Stomach (tissue), 9 donors: ENCODE data around the gene PALS1. TPM values are rescaled to one million over a fixed set of nuclear protein-coding genes. Genes with fewer than 3 reads are reported as not detected.
A peak's percentile ranks its signal among the peaks of the same experiment; 100 is the strongest.

Experiments
- DNase-seq, 2 donors: peaks; one replicate each; pipeline versions ENCODE4 v3.0.0 to v3.0.0-alpha.2; 2013 to 2019
- H3K27ac ChIP-seq, 5 donors: fragments of 200-600 bp in 4 of 5; sonication (generic) in 4 of 5; one replicate each; pipeline ENCODE4 v1.5.1; 2013 to 2019; ENCODE audit warnings: mild to moderate bottlenecking in 1 of 5, moderate library complexity in 1 of 5
- H3K27me3 ChIP-seq, 3 donors: fragments of 200-600 bp; sonication (generic); one replicate each; pipeline ENCODE4 v1.5.1; 2017 to 2019; ENCODE audit warnings: mixed run types in 1 of 3
- H3K36me3 ChIP-seq, 4 donors: fragments of 200-600 bp; sonication (generic); 1 replicate in 3 of 4; 2 replicates in 1 of 4; pipeline ENCODE4 v1.5.1; 2016 to 2019
- H3K4me1 ChIP-seq, 4 donors: fragments of 200-600 bp; sonication (generic); one replicate each; pipeline ENCODE4 v1.5.1; 2016 to 2019
- H3K4me3 ChIP-seq, 4 donors: fragments of 200-600 bp; sonication (generic) in 3 of 4; one replicate each; pipeline ENCODE4 v1.5.1; 2016 to 2019; ENCODE audit warnings: mild to moderate bottlenecking in 1 of 4
- H3K9me3 ChIP-seq, 4 donors: fragments of 200-600 bp; sonication (generic); one replicate each; pipeline ENCODE4 v1.5.1; 2016 to 2019
- EP300 ChIP-seq: sonication (generic); formaldehyde crosslinking; IDR thresholded peaks from one replicate; pipeline ENCODE4 v1.6.1; 2017; ENCODE audit warnings: antibody characterized with exemption
- POLR2A ChIP-seq, 4 donors: fragments of 450-650 bp; IDR thresholded peaks; one replicate each; pipeline ENCODE4 v1.6.1; 2016; ENCODE audit warnings: antibody characterized with exemption in 4 of 4, control low read depth in 2 of 4, mild to moderate bottlenecking in 1 of 4, moderate library complexity in 1 of 4
- POLR2AphosphoS5 ChIP-seq, 3 donors: sonication (generic); formaldehyde crosslinking; IDR thresholded peaks; one replicate each; pipeline ENCODE4 v1.6.1; 2016; ENCODE audit warnings: antibody characterized with exemption in 3 of 3
- WGBS, 5 donors: extraction: QIAGEN DNeasy Blood & Tissue Kit in 3 of 5; methylation state at CpG; one replicate each; pipeline versions ENCODE4 v1.1.5 to v1.1.7; 2013 to 2018; 5-methylcytosine and 5-hydroxymethylcytosine counted together
- intact Hi-C: fragments of 100-400 bp; cut with DNase I; formaldehyde crosslinking; loops from one replicate; pipeline ENCODE4 v1.15.1; 2023; ENCODE audit warnings: low total_unique reads
- polyA plus RNA-seq, 3 donors: library from polyadenylated mRNA; stranded (reverse); fragments of 200-250 nt; gene quantifications; one replicate each; pipeline ENCODE4 v1.2.3, GENCODE V29; 2013
- total RNA-seq, 5 donors: library from RNA; depleted of rRNA; stranded (reverse); fragments of >200 nt; gene quantifications; one replicate each; pipeline versions ENCODE4 v1.1.0 to v1.2.3, GENCODE V29; 2014 to 2016
- TF ChIP-seq, protein P1 (sequence below), 7 experiments: fragments of 450-650 bp in 4 of 7; fragments of 200-600 bp in 3 of 7; sonication (generic) in 3 of 7; IDR thresholded peaks; one replicate each; pipeline ENCODE4 v1.5.1; 2016 to 2019; ENCODE audit warnings: antibody characterized with exemption in 7 of 7, control low read depth in 2 of 7, mild to moderate bottlenecking in 1 of 7
- donor health status: healthy with polysubstance abuse.
- donor health status: Bipolar disorder and iron deficiency.
- donor health status: healthy.

The PALS1 gene
- total and polyA plus RNA-seq, 8 donors, result 5.2 to 44.2 (median 17.3) TPM

DNA sequence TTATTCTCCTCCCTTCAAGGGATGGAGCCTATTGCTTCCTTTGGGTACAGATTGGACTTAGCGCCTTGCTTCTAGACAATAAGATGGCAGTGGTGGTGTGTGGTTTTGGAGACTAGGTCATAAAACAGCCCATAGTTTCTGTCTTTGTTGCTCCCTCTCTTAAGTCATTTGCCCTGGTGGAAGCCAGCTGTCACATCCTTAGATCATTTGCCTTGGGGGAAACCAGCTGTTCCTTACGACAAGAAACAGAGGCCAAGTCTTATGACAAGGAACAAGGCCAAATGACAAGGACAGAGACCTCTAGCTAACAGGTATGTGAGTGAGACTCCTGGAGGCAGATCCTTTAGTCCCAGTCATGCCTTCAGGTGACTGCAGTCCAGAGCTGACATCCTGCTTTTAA, 9.2 kb upstream of the PALS1 start:
- no peaks in the 10 kb centered on the region for H3K36me3 ChIP-seq
- H3K4me1 ChIP-seq, result peaks cover 0 to 24% (median 8%) of the 10 kb centered on the region in 4 donors
- H3K27me3 ChIP-seq, result no peaks in the 10 kb centered on the region
- TF ChIP-seq POLR2AphosphoS5 (IDR thresholded peaks at IDR 0.05), result no peak
- TF ChIP-seq POLR2A (IDR thresholded peaks at IDR 0.05), result no peak
- TF ChIP-seq, protein P1, sequence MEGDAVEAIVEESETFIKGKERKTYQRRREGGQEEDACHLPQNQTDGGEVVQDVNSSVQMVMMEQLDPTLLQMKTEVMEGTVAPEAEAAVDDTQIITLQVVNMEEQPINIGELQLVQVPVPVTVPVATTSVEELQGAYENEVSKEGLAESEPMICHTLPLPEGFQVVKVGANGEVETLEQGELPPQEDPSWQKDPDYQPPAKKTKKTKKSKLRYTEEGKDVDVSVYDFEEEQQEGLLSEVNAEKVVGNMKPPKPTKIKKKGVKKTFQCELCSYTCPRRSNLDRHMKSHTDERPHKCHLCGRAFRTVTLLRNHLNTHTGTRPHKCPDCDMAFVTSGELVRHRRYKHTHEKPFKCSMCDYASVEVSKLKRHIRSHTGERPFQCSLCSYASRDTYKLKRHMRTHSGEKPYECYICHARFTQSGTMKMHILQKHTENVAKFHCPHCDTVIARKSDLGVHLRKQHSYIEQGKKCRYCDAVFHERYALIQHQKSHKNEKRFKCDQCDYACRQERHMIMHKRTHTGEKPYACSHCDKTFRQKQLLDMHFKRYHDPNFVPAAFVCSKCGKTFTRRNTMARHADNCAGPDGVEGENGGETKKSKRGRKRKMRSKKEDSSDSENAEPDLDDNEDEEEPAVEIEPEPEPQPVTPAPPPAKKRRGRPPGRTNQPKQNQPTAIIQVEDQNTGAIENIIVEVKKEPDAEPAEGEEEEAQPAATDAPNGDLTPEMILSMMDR (IDR thresholded peaks at IDR 0.05), result no peak
- no peak for TF ChIP-seq EP300
- intact Hi-C loops, result no loop called here
- H3K4me3 ChIP-seq, result no peak overlapping the region
- peak overlapping the region in 4 of 5 donors; percentile 4 to 64 (median 44) for H3K27ac ChIP-seq
- H3K9me3 ChIP-seq, result no peaks in the 10 kb centered on the region
- WGBS, 5 donors, result 49 to 73% (median 62%) methylated on average over 2 of the region's 2 CpGs
- DNase-seq, result no peak

DNA sequence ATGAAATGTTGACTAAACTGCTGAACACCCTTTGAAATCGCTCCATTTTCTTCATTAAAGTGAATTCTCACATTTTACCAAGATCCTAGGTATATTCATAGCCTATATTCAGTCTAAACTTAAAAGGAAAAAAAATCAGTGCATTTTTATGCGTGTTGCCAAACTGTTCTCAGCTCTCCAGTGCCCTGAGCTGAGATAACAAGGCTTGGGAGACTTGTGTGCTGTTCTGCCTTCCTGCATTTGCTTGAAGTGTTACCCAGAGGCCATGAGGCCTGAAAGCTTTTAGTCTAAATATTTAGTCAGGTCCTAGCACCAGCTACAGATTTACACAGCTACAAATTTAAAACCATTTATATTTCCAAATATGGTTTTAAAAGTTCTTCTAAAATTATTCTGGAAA, 8.6 kb upstream of the PALS1 start:
- Histone ChIP-seq H3K4me1 (peaks cover 0 to 24% (median 8%) of the 10 kb centered on the region in 4 donors), H3K27ac (peak overlapping the region in 4 of 5 donors; percentile 4 to 46 (median 42)), H3K27me3 (no peaks in the 10 kb centered on the region), H3K9me3 (no peaks in the 10 kb centered on the region), H3K36me3 (no peaks in the 10 kb centered on the region), H3K4me3 (no peak overlapping the region)
- no peak for TF ChIP-seq POLR2AphosphoS5 (IDR thresholded peaks at IDR 0.05)
- peak in 1 of 2 donors; percentile 40 for DNase-seq
- whole genome bisulfite sequencing, 5 donors, result 16 to 42% (median 30%) methylated on average over 2 of the region's 2 CpGs
- intact Hi-C loops, result no loop called here

DNA sequence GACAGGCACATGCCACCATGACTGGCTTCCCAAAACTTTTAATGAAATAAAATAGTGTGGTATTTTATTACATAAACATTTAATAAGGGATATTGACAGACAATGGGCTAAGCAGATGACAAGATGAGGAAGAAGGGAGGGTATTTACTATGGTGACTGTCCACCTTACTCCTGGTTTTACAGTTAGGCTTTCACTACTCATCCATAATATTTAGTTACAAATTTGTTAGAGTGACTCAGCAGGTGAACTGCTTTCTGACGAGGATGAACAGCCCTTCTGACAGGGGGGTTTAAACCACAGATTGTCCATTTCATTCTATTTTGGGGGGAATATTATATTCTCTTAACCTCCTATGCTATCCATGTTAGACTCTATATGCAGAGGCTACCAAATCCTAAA, 3.6 kb upstream of the PALS1 start:
- no peak overlapping the region for H3K27ac ChIP-seq
- H3K36me3 ChIP-seq, result no peaks in the 10 kb centered on the region
- no peak overlapping the region for H3K4me3 ChIP-seq
- H3K9me3 ChIP-seq, result no peaks in the 10 kb centered on the region
- no peaks in the 10 kb centered on the region for H3K27me3 ChIP-seq
- WGBS, 5 donors, result 55 to 69% (median 61%) methylated on average over 1 of the region's 1 CpG
- TF ChIP-seq POLR2A (IDR thresholded peaks at IDR 0.05) (no peak), POLR2AphosphoS5 (IDR thresholded peaks at IDR 0.05) (no peak), EP300 (no peak)
- TF ChIP-seq, protein P1 (IDR thresholded peaks at IDR 0.05), result no peak
- DNase-seq, result no peak
- intact Hi-C loops, result no loop called here
- H3K4me1 ChIP-seq, result peaks cover 6 to 28% (median 15%) of the 10 kb centered on the region in 4 donors

DNA sequence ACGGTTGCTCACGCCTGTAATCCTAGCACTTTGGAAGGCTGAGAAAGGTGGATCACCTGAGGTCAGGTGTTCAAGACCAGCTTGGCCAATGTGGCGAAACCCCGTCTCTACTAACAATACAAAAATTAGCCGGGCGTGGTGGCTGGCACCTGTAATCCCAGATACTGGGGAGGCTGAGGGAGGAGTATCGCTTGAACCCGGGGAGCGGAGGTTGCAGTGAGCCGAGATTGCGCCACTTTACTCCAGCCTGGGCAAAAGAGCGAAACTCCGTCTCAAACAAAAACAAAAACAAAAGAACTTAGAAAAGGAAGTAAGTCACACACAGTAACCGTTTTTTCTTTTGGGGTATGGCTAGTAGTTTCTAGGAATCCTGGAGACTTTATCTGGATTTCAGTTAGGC, 1.7 kb upstream of the PALS1 start:
- DNase-seq, result no peak
- TF ChIP-seq, protein P1 (IDR thresholded peaks at IDR 0.05), result no peak
- H3K4me1 ChIP-seq, result peaks cover 8 to 35% (median 23%) of the 10 kb centered on the region in 4 donors
- H3K36me3 ChIP-seq, result no peaks in the 10 kb centered on the region
- intact Hi-C loops, result no loop called here
- 90 to 97% (median 92%) methylated on average over 14 of the region's 14 CpGs for WGBS, 5 donors
- no peaks in the 10 kb centered on the region for H3K9me3 ChIP-seq
- H3K27ac ChIP-seq, result peak overlapping the region in 1 of 5 donors; percentile 99
- H3K4me3 ChIP-seq, result no peak overlapping the region
- H3K27me3 ChIP-seq, result no peaks in the 10 kb centered on the region

DNA sequence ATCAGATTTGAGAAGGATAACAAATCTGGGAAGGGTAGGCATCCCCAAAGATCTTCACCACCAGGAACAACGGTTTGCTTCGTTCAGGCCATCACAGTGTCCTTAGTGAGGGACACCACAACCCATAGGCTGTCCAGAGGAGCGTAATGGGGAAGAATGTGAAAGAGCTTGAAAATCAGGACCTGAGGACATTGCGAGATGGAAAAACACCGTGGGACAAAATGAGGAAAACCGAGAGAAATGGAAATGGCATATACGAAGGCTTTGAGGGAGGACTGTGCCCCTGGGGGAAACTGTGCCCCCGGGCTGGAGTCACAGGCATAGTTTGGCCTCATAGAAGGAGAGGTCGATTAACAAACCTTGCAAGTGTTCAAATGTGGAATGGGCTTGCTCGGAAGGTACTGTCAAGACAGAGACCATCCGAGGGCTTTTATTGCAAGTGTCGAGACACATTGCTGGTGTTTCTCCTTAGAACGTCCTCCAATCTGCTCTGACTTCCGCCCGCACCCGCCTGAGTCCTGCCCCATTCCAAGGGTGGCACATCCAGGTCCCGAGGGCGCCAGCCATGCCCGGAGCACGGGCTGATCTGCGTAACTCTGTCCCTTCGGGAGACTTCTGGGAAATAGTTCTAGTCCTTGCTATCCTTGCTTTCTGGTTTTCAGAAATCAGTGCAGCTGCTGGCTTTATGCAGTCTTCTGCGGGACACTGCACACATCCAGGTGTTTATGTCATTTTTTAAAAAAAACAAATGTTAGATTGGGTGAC, 885 bp upstream of the PALS1 start:
- intact Hi-C loops, result no loop called here

More for the DNA sequence above, 885 bp upstream of the PALS1 start:
- no peaks in the 10 kb centered on the region for H3K36me3 ChIP-seq
- peaks cover 8 to 42% (median 26%) of the 10 kb centered on the region in 4 donors for H3K4me1 ChIP-seq
- peak overlapping the region; percentile 82 to 99 (median 99) for H3K27ac ChIP-seq
- peak; percentile 74 to 79 for DNase-seq
- H3K4me3 ChIP-seq, result peak overlapping the region; percentile 68 to 97 (median 77)
- H3K9me3 ChIP-seq, result no peaks in the 10 kb centered on the region
- no peak for TF ChIP-seq EP300
- peak in 1 of 3 donors; percentile 2 for TF ChIP-seq POLR2AphosphoS5 (IDR thresholded peaks at IDR 0.05)
- WGBS, 5 donors, result 12 to 16% (median 15%) methylated on average over 22 to 23 of the region's 23 CpGs
- H3K27me3 ChIP-seq, result no peaks in the 10 kb centered on the region
